ENCODE results near the gene ZNF491.
"Not testable (repeated sequence)": the region's sequence is repeated elsewhere in the genome, so short reads cannot be mapped to it uniquely, and the experiment has no call there.

The ZNF491 gene

GRCh38 chr19:11807099-11807380 lies 8.7 kb downstream of the ZNF491 start:
- DNase-seq = no peak

- DNase-seq = no peak
These were observed 15.3 kb downstream of the ZNF491 start for GRCh38 chr19:11813703-11814028.

GRCh38 chr19:11814029-11814699 lies 15.8 kb downstream of the ZNF491 start, which contains the start of gene ZNF440:
TSS of gene ZNF440 (plus strand) at chr19:11814273. CDS start at chr19:11814448, 175 bp downstream.
- peak; percentile 88 for DNase-seq

GRCh38 chr19:11814700-11815035 lies 16.3 kb downstream of the ZNF491 start:
- no peak for DNase-seq

GRCh38 chr19:11821474-11822109 lies 23.3 kb downstream of the ZNF491 start:
- DNase-seq = no peak

GRCh38 chr19:11828957-11829876 lies 30.9 kb downstream of the ZNF491 start:
- not testable (repeated sequence) for DNase-seq

- no peak for DNase-seq
These were observed 34.1 kb downstream of the ZNF491 start for GRCh38 chr19:11832253-11832912.

GRCh38 chr19:11833541-11833940 lies 35.2 kb downstream of the ZNF491 start:
- DNase-seq = no peak

- DNase-seq = not testable (repeated sequence)
These were observed 37.3 kb downstream of the ZNF491 start for GRCh38 chr19:11835626-11836066.

GRCh38 chr19:11843722-11844121 lies 45.4 kb downstream of the ZNF491 start:
- DNase-seq = no peak

GRCh38 chr19:11847615-11848014 lies 49.3 kb downstream of the ZNF491 start:
- not testable (repeated sequence) for DNase-seq

- no peak for DNase-seq
These were observed 49.9 kb downstream of the ZNF491 start for GRCh38 chr19:11848200-11848593.

- DNase-seq = peak; percentile 90
These were observed 50.5 kb downstream of the ZNF491 start, which contains the start of gene ZNF439 for GRCh38 chr19:11848594-11849469. TSS of gene ZNF439 (plus strand) at chr19:11848726. CDS start at chr19:11848868, 142 bp downstream.

GRCh38 chr19:11850289-11850688 lies 52.0 kb downstream of the ZNF491 start:
- not testable (repeated sequence) for DNase-seq

- DNase-seq = no peak
These were observed 55.0 kb downstream of the ZNF491 start for GRCh38 chr19:11853358-11853757.

GRCh38 chr19:11856596-11857250 lies 58.4 kb downstream of the ZNF491 start:
- DNase-seq = no peak

Measured in stimulated activated CD4-positive, alpha-beta T cell treated with anti-CD3 and anti-CD28 coated beads, Interleukin-1b, Interleukin-23, amount 100 ng/mL, for 48 hours (primary cell).